Astrocyte (in vitro differentiated cells and primary cell): ENCODE results near the gene C10orf67. TPM values are rescaled to one million over a fixed set of nuclear protein-coding genes. Genes with fewer than 3 reads are reported as not detected.

Source experiments
- DNase-seq: peaks from one replicate; pipeline ENCODE4 v3.0.0-alpha.2; 2010; ENCODE audit warnings: low read depth
- FAIRE-seq: peaks from 2 replicates; lab custom pipeline; 2011; peaks lifted over from hg19 to GRCh38; lab: Jason Lieb, UNC
- H2AFZ ChIP-seq: 2 replicates; pipeline ENCODE4 v1.6.0; 2012; ENCODE audit warnings: low read depth, low read length, inconsistent platforms
- H3K27ac ChIP-seq: 2 replicates; pipeline ENCODE4 v1.5.1; 2011; ENCODE audit warnings: low read depth, low read length, inconsistent platforms
- H3K27me3 ChIP-seq: 2 replicates; pipeline ENCODE4 v1.6.0; 2011; ENCODE audit warnings: low read length, inconsistent platforms; ENCODE audit not compliant: insufficient read depth
- H3K36me3 ChIP-seq: 2 replicates; pipeline ENCODE4 v1.5.1; 2011; ENCODE audit warnings: low read length, inconsistent platforms; ENCODE audit not compliant: insufficient read depth
- H3K4me1 ChIP-seq: 2 replicates; pipeline ENCODE4 v1.5.1; 2011; ENCODE audit warnings: low read length, inconsistent platforms; ENCODE audit not compliant: insufficient read depth
- H3K4me2 ChIP-seq: 2 replicates; pipeline ENCODE4 v1.6.0; 2012; ENCODE audit warnings: low read length, inconsistent platforms
- H3K4me3 ChIP-seq: 2 replicates; pipeline ENCODE4 v1.5.1; 2011; ENCODE audit warnings: low read depth, mild to moderate bottlenecking, low read length, inconsistent platforms; ENCODE audit not compliant: insufficient read depth
- H3K79me2 ChIP-seq: 2 replicates; pipeline ENCODE4 v1.6.0; 2012; ENCODE audit warnings: mild to moderate bottlenecking, low read length, inconsistent platforms; ENCODE audit not compliant: insufficient read depth
- H3K9ac ChIP-seq: 2 replicates; pipeline ENCODE4 v1.6.0; 2012; ENCODE audit warnings: mild to moderate bottlenecking, low read length, inconsistent platforms
- H3K9me3 ChIP-seq: 2 replicates; pipeline ENCODE4 v1.5.1; 2012; ENCODE audit warnings: low read depth, mild to moderate bottlenecking, low read length, inconsistent platforms; ENCODE audit not compliant: insufficient read depth
- H4K20me1 ChIP-seq: 2 replicates; pipeline ENCODE4 v1.6.0; 2012; ENCODE audit warnings: low read length, inconsistent platforms; ENCODE audit not compliant: insufficient read depth
- H3K27ac Mint-ChIP-seq: one replicate; pipeline ENCODE4 v1.8.0; 2021; ENCODE audit warnings: mild to moderate bottlenecking, mixed read lengths; ENCODE audit not compliant: unreplicated experiment
- H3K27me3 Mint-ChIP-seq: one replicate; pipeline ENCODE4 v1.8.0; 2021; ENCODE audit warnings: low read depth, mixed read lengths; ENCODE audit not compliant: unreplicated experiment
- H3K36me3 Mint-ChIP-seq: one replicate; pipeline ENCODE4 v1.8.0; 2021; ENCODE audit warnings: low read depth, mixed read lengths; ENCODE audit not compliant: unreplicated experiment
- H3K4me1 Mint-ChIP-seq: one replicate; pipeline ENCODE4 v1.8.0; 2021; ENCODE audit warnings: low read depth, mixed read lengths; ENCODE audit not compliant: unreplicated experiment
- H3K4me3 Mint-ChIP-seq: one replicate; pipeline ENCODE4 v1.8.0; 2021; ENCODE audit warnings: mild to moderate bottlenecking, moderate library complexity, mixed read lengths; ENCODE audit not compliant: unreplicated experiment
- H3K9me3 Mint-ChIP-seq: one replicate; pipeline ENCODE4 v1.8.0; 2021; ENCODE audit warnings: mild to moderate bottlenecking, mixed read lengths; ENCODE audit not compliant: unreplicated experiment
- CTCF ChIP-seq: IDR thresholded peaks from 2 replicates; pipeline ENCODE4 v1.5.1; 2011; ENCODE audit warnings: low read depth, mild to moderate bottlenecking, inconsistent platforms, low read length, moderate library complexity; ENCODE audit not compliant: insufficient read depth
- EZH2 ChIP-seq: IDR thresholded peaks from 2 replicates; pipeline ENCODE4 v1.6.1; 2012; ENCODE audit warnings: mild to moderate bottlenecking, low read length, inconsistent platforms; ENCODE audit not compliant: insufficient read depth
- total RNA-seq: library from RNA; stranded (reverse); gene quantifications from 2 replicates; pipeline ENCODE4 v1.2.1, GENCODE V29; 2021

The C10orf67 gene
- total RNA-seq, 1 donor from 2014 or later, result 0.27 TPM

- Histone ChIP-seq H3K27ac (no peak overlapping the region), H4K20me1 (no peaks in the 10 kb centered on the region), H3K4me3 (no peak overlapping the region), H3K36me3 (no peaks in the 10 kb centered on the region), H3K4me2 (no peak overlapping the region), H3K9me3 (no peaks in the 10 kb centered on the region), H3K9ac (no peak overlapping the region), H3K27me3 (peaks cover 9% of the 10 kb centered on the region), H3K4me1 (no peaks in the 10 kb centered on the region), H3K79me2 (no peaks in the 10 kb centered on the region), H2AFZ (no peak overlapping the region)
- Mint-ChIP-seq H3K9me3 (peaks cover 3% of the 10 kb centered on the region), H3K36me3 (no peaks in the 10 kb centered on the region), H3K27ac (no peak overlapping the region), H3K27me3 (peaks cover 9% of the 10 kb centered on the region), H3K4me1 (no peaks in the 10 kb centered on the region), H3K4me3 (no peak overlapping the region)
- no peak for FAIRE-seq
- TF ChIP-seq CTCF (peak; percentile 38), EZH2 (no peak)
- DNase-seq, result no peak
Observed at GRCh38 chr10:23294638-23295247, 49.9 kb downstream of the C10orf67 start.

- no peak for FAIRE-seq
- Histone ChIP-seq H3K27me3 (peaks cover 9% of the 10 kb centered on the region), H4K20me1 (no peaks in the 10 kb centered on the region), H3K36me3 (no peaks in the 10 kb centered on the region), H3K4me2 (no peak overlapping the region), H3K9ac (no peak overlapping the region), H3K9me3 (no peaks in the 10 kb centered on the region), H3K27ac (no peak overlapping the region), H3K79me2 (no peaks in the 10 kb centered on the region), H3K4me3 (no peak overlapping the region), H3K4me1 (no peaks in the 10 kb centered on the region), H2AFZ (no peak overlapping the region)
- H3K27me3 Mint-ChIP-seq, result peaks cover 7% of the 10 kb centered on the region
- no peak for TF ChIP-seq CTCF
- TF ChIP-seq EZH2, result no peak
- no peak for DNase-seq
- no peak overlapping the region for H3K27ac Mint-ChIP-seq
- H3K4me3 Mint-ChIP-seq, result no peak overlapping the region
- H3K36me3 Mint-ChIP-seq, result no peaks in the 10 kb centered on the region
- H3K4me1 Mint-ChIP-seq, result no peaks in the 10 kb centered on the region
- peaks cover 3% of the 10 kb centered on the region for H3K9me3 Mint-ChIP-seq
Observed at GRCh38 chr10:23293973-23294590, 50.5 kb downstream of the C10orf67 start.

GRCh38 chr10:23293145-23293724 is 51.4 kb downstream of the C10orf67 start:
- no peaks in the 10 kb centered on the region for H4K20me1 ChIP-seq
- no peak overlapping the region for H3K27ac ChIP-seq
- no peak overlapping the region for H3K9ac ChIP-seq
- Mint-ChIP-seq H3K27ac (no peak overlapping the region), H3K4me3 (no peak overlapping the region), H3K9me3 (peaks cover 3% of the 10 kb centered on the region), H3K36me3 (no peaks in the 10 kb centered on the region), H3K27me3 (peaks cover 7% of the 10 kb centered on the region), H3K4me1 (no peaks in the 10 kb centered on the region)
- no peak overlapping the region for H3K4me3 ChIP-seq
- no peaks in the 10 kb centered on the region for H3K36me3 ChIP-seq
- H3K4me1 ChIP-seq, result no peaks in the 10 kb centered on the region
- no peak overlapping the region for H3K4me2 ChIP-seq
- no peak for TF ChIP-seq EZH2
- TF ChIP-seq CTCF, result peak; percentile 62
- DNase-seq (peak; percentile 8), FAIRE-seq (no peak)
- H3K79me2 ChIP-seq, result no peaks in the 10 kb centered on the region
- H3K9me3 ChIP-seq, result no peaks in the 10 kb centered on the region
- H2AFZ ChIP-seq, result no peak overlapping the region
- peaks cover 9% of the 10 kb centered on the region for H3K27me3 ChIP-seq
